Tibial nerve (tissue), 4 donors: Measurements from ENCODE around the gene GUCD1. TPM values are rescaled to one million over a fixed set of nuclear protein-coding genes. Genes with fewer than 3 reads are reported as not detected.
A peak's percentile ranks its signal among the peaks of the same experiment; 100 is the strongest.

ENCODE experiments used
- DNase-seq, 2 donors: peaks; one replicate each; pipeline ENCODE4 v3.0.0-alpha.2; 2019; ENCODE audit warnings: low spot score in 2 of 2
- H3K27ac ChIP-seq, 4 donors: fragments of 200-600 bp; sonication (generic) in 3 of 4; one replicate each; pipeline ENCODE4 v1.5.1; 2017 to 2019; ENCODE audit warnings: mild to moderate bottlenecking in 1 of 4
- H3K27me3 ChIP-seq, 2 donors: fragments of 200-600 bp; sonication (generic) in 1 of 2; one replicate each; pipeline versions ENCODE4 v1.5.1 to v1.6.0; 2017 to 2019
- H3K36me3 ChIP-seq, 3 donors: fragments of 200-600 bp; sonication (generic); one replicate each; pipeline ENCODE4 v1.5.1; 2018 to 2019
- H3K4me1 ChIP-seq, 4 donors: fragments of 200-600 bp; sonication (generic) in 3 of 4; one replicate each; pipeline ENCODE4 v1.5.1; 2017 to 2019
- H3K4me3 ChIP-seq, 4 donors: fragments of 200-600 bp; sonication (generic) in 3 of 4; one replicate each; pipeline ENCODE4 v1.5.1; 2017 to 2019; ENCODE audit warnings: mild to moderate bottlenecking in 1 of 4, moderate library complexity in 1 of 4
- H3K9me3 ChIP-seq, 4 donors: fragments of 200-600 bp; sonication (generic) in 3 of 4; one replicate each; pipeline ENCODE4 v1.5.1; 2017 to 2019
- EP300 ChIP-seq, 2 donors: sonication (generic); formaldehyde crosslinking; IDR thresholded peaks; one replicate each; pipeline ENCODE4 v1.6.1; 2017; ENCODE audit warnings: antibody characterized with exemption in 2 of 2, mild to moderate bottlenecking in 1 of 2
- POLR2A ChIP-seq, 2 donors: fragments of 450-650 bp; IDR thresholded peaks; one replicate each; pipeline ENCODE4 v1.6.1; 2017; ENCODE audit warnings: antibody characterized with exemption in 2 of 2, mild to moderate bottlenecking in 2 of 2, moderate library complexity in 2 of 2
- WGBS, 2 donors: methylation state at CpG; one replicate each; pipeline ENCODE4 v1.1.5; 2018; 5-methylcytosine and 5-hydroxymethylcytosine counted together
- total RNA-seq, 4 donors: library from RNA; depleted of rRNA; stranded (reverse); fragments of >200 nt; gene quantifications; one replicate each; pipeline ENCODE4 v1.1.0, GENCODE V29; 2016
- TF ChIP-seq, protein P1 (sequence below), 5 experiments: fragments of 200-600 bp in 3 of 5; fragments of 450-650 bp in 2 of 5; sonication (generic) in 3 of 5; IDR thresholded peaks; one replicate each; pipeline ENCODE4 v1.5.1; 2016 to 2019; ENCODE audit warnings: antibody characterized with exemption in 5 of 5, mild to moderate bottlenecking in 3 of 5, moderate library complexity in 2 of 5

The GUCD1 gene
- total RNA-seq, 4 donors from 2014 or later, result 74.1 to 87.9 (median 84.6) TPM

DNA sequence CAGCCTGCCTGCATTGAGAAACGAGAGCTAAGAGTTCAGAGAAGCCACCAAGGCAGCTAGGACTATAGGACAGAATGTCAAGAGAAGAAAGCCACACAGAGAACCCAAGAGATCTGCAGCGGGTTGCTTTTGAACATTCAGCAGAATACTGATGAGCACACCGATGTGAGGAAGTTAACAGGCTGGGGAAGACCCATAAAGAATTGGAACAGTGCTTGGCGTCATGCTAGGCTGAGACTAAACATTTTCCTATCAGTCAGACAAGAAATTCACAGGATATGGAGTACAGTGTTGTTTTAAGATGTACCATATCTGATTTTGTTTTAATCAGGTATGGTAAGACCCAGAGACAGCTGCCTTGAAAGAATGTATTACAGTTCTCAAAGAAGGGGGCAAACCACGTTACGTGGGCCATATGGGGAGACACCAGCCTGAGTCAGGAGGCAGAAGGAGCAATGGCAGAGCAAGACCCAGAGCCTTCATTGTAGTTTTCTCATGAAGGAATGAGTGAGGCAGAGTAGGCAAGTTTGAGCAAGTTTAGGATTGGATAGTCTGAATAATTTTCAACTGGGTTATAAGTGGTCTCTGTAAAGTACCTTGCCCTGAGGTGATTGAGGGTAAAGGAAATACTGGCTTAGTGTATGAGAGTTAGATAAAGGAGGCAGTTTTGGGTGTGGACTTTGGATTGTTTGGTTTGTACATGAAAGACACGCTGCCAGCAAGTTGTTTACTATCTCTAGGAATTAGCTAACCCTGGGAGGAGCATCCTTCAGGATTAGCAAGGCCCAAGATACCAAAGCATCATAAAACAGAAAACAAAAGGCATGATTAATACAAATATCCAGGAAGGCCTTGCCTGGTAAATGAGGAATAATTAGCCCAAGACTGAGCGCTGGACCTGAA lies 23.7 kb upstream of the GUCD1 start:
- Histone ChIP-seq H3K27me3 (no peaks in the 10 kb centered on the region), H3K4me1 (peaks cover 0 to 23% (median 5%) of the 10 kb centered on the region in 4 donors), H3K9me3 (no peaks in the 10 kb centered on the region), H3K4me3 (no peak overlapping the region), H3K27ac (peak overlapping the region in 3 of 4 donors; percentile 26 to 64 (median 43)), H3K36me3 (peaks cover 0 to 45% (median 0%) of the 10 kb centered on the region in 3 donors)
- DNase-seq, result no peak
- TF ChIP-seq, protein P1, sequence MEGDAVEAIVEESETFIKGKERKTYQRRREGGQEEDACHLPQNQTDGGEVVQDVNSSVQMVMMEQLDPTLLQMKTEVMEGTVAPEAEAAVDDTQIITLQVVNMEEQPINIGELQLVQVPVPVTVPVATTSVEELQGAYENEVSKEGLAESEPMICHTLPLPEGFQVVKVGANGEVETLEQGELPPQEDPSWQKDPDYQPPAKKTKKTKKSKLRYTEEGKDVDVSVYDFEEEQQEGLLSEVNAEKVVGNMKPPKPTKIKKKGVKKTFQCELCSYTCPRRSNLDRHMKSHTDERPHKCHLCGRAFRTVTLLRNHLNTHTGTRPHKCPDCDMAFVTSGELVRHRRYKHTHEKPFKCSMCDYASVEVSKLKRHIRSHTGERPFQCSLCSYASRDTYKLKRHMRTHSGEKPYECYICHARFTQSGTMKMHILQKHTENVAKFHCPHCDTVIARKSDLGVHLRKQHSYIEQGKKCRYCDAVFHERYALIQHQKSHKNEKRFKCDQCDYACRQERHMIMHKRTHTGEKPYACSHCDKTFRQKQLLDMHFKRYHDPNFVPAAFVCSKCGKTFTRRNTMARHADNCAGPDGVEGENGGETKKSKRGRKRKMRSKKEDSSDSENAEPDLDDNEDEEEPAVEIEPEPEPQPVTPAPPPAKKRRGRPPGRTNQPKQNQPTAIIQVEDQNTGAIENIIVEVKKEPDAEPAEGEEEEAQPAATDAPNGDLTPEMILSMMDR (IDR thresholded peaks at IDR 0.05), result no peak
- TF ChIP-seq POLR2A (IDR thresholded peaks at IDR 0.05), result no peak
- TF ChIP-seq EP300 (IDR thresholded peaks at IDR 0.05), result no peak
- 76 to 78% methylated on average over 8 of the region's 8 CpGs for WGBS, 2 donors

DNA sequence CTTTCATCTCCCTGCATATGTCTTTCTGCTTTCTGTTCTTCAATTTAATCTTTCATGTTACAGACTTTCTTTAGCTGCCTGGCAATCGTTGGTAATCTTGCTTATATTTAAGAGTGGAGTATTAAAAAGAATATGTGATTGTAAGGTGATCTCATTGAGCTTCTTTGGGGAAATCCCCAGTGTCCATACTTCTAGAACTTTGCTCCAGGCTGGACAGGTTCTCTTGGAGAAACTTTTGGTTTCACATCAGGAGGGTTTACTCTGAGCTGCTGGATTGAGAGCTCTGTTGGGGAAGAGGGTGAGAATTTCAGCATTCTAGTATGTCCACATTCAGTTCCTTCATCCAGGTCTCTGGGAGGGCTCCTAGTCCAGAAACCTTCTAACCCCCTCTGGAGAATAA lies 21.8 kb upstream of the GUCD1 start:
- Histone ChIP-seq H3K36me3 (peaks cover 0 to 64% (median 12%) of the 10 kb centered on the region in 3 donors), H3K4me3 (no peak overlapping the region), H3K9me3 (no peaks in the 10 kb centered on the region), H3K27me3 (no peaks in the 10 kb centered on the region), H3K27ac (no peak overlapping the region), H3K4me1 (peaks cover 0 to 23% (median 0%) of the 10 kb centered on the region in 4 donors)
- WGBS, 2 donors, result 72 to 79% methylated on average over 1 of the region's 1 CpG
- no peak for DNase-seq
- TF ChIP-seq, protein P1 (IDR thresholded peaks at IDR 0.05), result no peak
- no peak for TF ChIP-seq EP300 (IDR thresholded peaks at IDR 0.05)

GRCh38 chr22:24571266-24571665 lies 16.3 kb upstream of the GUCD1 start:
- Histone ChIP-seq H3K36me3 (peaks cover 8 to 85% (median 30%) of the 10 kb centered on the region in 3 donors), H3K27me3 (no peaks in the 10 kb centered on the region), H3K4me3 (no peak overlapping the region), H3K27ac (peak overlapping the region in 2 of 4 donors; percentile 25 to 51), H3K4me1 (peaks cover 0 to 40% (median 3%) of the 10 kb centered on the region in 4 donors), H3K9me3 (no peaks in the 10 kb centered on the region)
- WGBS, 2 donors, result 70 to 84% methylated on average over 7 of the region's 7 CpGs
- no peak for DNase-seq
- TF ChIP-seq EP300 (IDR thresholded peaks at IDR 0.05) (no peak), POLR2A (IDR thresholded peaks at IDR 0.05) (no peak)
- TF ChIP-seq, protein P1 (IDR thresholded peaks at IDR 0.05), result no peak

DNA sequence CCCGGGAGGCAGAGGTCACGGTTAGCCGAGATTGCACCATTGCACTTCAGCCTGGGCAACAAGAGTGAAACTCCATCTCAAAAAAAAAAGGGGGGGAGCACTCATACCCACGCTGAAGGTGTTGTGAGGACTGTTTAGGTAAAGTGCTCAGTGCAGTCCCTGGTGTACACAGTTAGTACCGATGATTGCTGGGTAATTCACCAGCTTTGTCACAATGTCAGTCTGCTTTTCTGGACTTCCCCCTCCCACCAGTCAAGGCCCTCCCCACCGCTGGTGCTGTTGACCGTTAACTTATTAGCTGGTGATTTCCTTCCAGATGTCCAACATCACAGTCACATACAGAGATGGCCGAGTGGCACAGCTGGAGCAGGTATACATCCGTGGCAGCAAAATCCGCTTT lies 12.7 kb upstream of the GUCD1 start:
- no peak for DNase-seq
- TF ChIP-seq EP300 (IDR thresholded peaks at IDR 0.05), result no peak
- TF ChIP-seq POLR2A (IDR thresholded peaks at IDR 0.05), result no peak
- TF ChIP-seq, protein P1 (IDR thresholded peaks at IDR 0.05), result no peak
- H3K4me3 ChIP-seq, result no peak overlapping the region
- H3K9me3 ChIP-seq, result no peaks in the 10 kb centered on the region
- peaks cover 8 to 51% (median 27%) of the 10 kb centered on the region in 3 donors for H3K36me3 ChIP-seq
- H3K27me3 ChIP-seq, result no peaks in the 10 kb centered on the region
- peaks cover 3 to 69% (median 14%) of the 10 kb centered on the region in 4 donors for H3K4me1 ChIP-seq
- no peak overlapping the region for H3K27ac ChIP-seq
- 84 to 85% methylated on average over 10 of the region's 10 CpGs for WGBS, 2 donors

DNA sequence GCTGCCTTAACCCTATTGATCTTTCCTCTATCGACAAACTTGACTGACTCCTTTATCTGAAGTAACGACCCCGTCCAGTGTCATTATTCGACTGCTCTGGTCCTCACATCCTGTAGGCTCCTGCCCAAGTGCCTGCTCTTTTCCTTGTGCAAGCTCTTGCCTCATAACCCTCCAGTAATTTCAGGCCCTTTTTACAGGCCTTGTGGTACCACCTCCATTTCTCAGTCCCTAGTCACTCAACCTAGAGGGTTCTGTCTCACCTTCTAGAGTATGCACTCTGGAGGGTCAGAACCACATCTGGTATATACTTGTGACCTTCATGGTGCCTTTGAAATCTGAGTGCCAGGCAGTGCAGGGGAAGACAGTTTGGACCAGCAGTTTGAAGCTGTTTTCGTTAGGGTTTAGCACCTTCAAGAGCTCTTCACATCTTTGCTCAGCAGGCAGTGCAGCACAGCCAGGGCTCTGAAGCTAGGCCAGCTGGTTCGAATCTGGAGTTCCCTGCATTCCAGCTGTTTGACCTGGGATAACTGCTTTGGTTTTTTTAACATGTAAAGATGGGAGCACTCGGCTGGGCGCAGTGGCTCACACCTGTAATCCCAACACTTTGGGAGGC lies 12.1 kb upstream of the GUCD1 start:
- no peak for TF ChIP-seq EP300 (IDR thresholded peaks at IDR 0.05)
- TF ChIP-seq, protein P1 (IDR thresholded peaks at IDR 0.05), result no peak
- no peak for TF ChIP-seq POLR2A (IDR thresholded peaks at IDR 0.05)
- Histone ChIP-seq H3K27ac (peak overlapping the region in 2 of 4 donors; percentile 18 to 19), H3K9me3 (no peaks in the 10 kb centered on the region), H3K4me1 (peaks cover 3 to 69% (median 14%) of the 10 kb centered on the region in 4 donors), H3K27me3 (no peaks in the 10 kb centered on the region), H3K36me3 (peaks cover 8 to 51% (median 20%) of the 10 kb centered on the region in 3 donors), H3K4me3 (no peak overlapping the region)
- 48% methylated on average over 7 to 8 of the region's 8 CpGs for WGBS, 2 donors
- DNase-seq, result no peak
